Measurements from ENCODE around the gene HSP90AB1. TPM values are rescaled to one million over a fixed set of nuclear protein-coding genes. Genes with fewer than 3 reads are reported as not detected.
A peak's percentile ranks its signal among the peaks of the same experiment; 100 is the strongest.

HSP90AB1 gene
- total and polyA plus RNA-seq, 9 of the 15 experiments (the other 6 are each of a cell fraction or from before 2014, with no cell fraction given) = 1,780 to 3,358 (median 2,262) TPM

DNA sequence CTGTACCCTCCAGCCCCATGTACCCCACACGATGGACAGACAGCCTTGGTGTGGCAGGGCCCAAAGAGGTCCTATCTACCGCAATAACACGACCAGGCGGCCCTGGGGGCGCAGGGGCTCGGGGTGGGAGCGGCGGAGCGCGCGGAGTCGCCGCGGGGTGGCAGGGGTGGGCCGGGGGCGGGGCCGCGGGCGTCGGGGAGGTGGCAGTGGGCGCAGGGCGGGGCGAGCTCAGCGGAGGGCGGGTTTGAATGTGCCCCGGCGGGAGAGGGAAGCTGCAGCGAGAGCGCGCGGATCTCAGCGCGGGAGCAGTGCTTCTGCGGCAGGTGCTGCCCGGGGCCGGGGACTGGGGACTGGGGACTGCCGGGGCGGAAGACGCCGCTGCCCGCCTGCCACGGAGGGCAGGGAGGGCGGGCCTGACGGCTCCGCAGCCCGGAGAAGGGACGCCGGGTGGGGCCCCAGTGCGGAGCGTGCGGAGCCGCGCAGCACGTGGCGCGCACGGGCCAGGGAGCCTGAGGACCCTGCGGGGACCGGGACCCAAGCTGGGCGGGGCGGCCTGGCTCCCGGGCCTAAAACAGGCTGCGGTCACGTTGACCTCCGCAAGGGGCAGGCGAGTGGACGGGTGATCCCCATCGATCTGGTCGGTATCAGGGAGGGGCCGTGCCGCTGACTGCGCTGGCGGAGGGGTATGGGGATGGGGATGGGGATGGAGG is 23.4 kb upstream of the HSP90AB1 start, which contains the start of gene SLC29A1 (continued):
- TF ChIP-seq CTCF (IDR thresholded peaks at IDR 0.05 in 2 of 3, conservative IDR thresholded peaks at IDR 0.05 in 1 of 3; ENCODE audit: insufficient read depth in 2 of 3, low read depth in 1 of 3, low read length in 3 of 3) = peak in 2 of 3 experiments; percentile 45 to 66; a peak in 4 of 6 replicates
- peak; percentile 89 for TF ChIP-seq MGA (IDR thresholded peaks at IDR 0.05)
- peak; percentile 40 for TF ChIP-seq SP1 (CRISPR knock-in tag; IDR thresholded peaks at IDR 0.05)
- no peak for TF ChIP-seq TRIM25 (IDR thresholded peaks at IDR 0.05; ENCODE audit: borderline replicate concordance)
- peak; percentile 66; the same call in 1 of the 2 replicates for TF ChIP-seq E2F1 (CRISPR knock-in tag; IDR thresholded peaks at IDR 0.05)
- TF ChIP-seq E2F3 (CRISPR knock-in tag; IDR thresholded peaks at IDR 0.05) = 0 out of 2 replicates have a peak, but pooled peaks have one; percentile 56
- no peak for TF ChIP-seq PCBP2 (IDR thresholded peaks at IDR 0.05; ENCODE audit: low read depth, low read length, poor library complexity, severe bottlenecking)
- TF ChIP-seq ZZZ3 (IDR thresholded peaks at IDR 0.05) = no peak
- no peak for TF ChIP-seq ZNF316 (IDR thresholded peaks at IDR 0.05)
- TF ChIP-seq HMGN3 (IDR thresholded peaks at IDR 0.05; ENCODE audit: borderline replicate concordance, extremely low read depth, insufficient read length, low read depth, low read length) = peak; percentile 82

Measured in K562 (cell line).